HepG2 (cell line): Measurements from ENCODE around the gene PACSIN1. TPM values are rescaled to one million over a fixed set of nuclear protein-coding genes. Genes with fewer than 3 reads are reported as not detected.

Experiments
- ATAC-seq: fragments of 200-7000 bp; cut with Tn5 transposase; 3 replicates; pipeline ENCODE4 v1.9.1; 2020; ENCODE audit warnings: mild to moderate bottlenecking, moderate library complexity
- BruUV-seq: library from RNA; stranded (reverse); fragments of 400-500 nt; replicated peaks from 2 replicates; lab custom pipeline; 2021; lab: Mats Ljungman, UMichigan
- CTCF ChIA-PET: fragments of 300-600 bp; formaldehyde crosslinking; extraction: SDS; loops from one replicate; lab custom pipeline; 2021; ENCODE audit warnings: low total read pairs, inconsistent platforms, low intra/inter-chr PET ratio; lab: Yijun Ruan, JAX
- POLR2A ChIA-PET: fragments of 350-600 bp; sonication (Branson Sonifier 250); formaldehyde crosslinking; loops from one replicate; lab custom pipeline; 2020; ENCODE audit warnings: antibody characterized with exemption, inconsistent platforms; lab: Yijun Ruan, JAX
- DNase-seq: peaks from one replicate; pipeline ENCODE4 v3.0.0-alpha.2; 2015; ENCODE audit warnings: low spot score
- FAIRE-seq: peaks from 3 replicates; lab custom pipeline; 2011; peaks lifted over from hg19 to GRCh38; lab: Jason Lieb, UNC
- H2AFZ ChIP-seq: one replicate; pipeline ENCODE4 v1.6.1; 2011; ENCODE audit warnings: low read length, inconsistent platforms
- H3K27ac ChIP-seq: fragments of 300-600 bp; 3 replicates; pipeline ENCODE4 v1.8.0; 2011; ENCODE audit warnings: mixed run types, mild to moderate bottlenecking, mixed read lengths, low read length, inconsistent platforms; ENCODE audit not compliant: insufficient read depth; ENCODE audit errors: extremely low read length
- H3K27me3 ChIP-seq, 2 experiments: fragments of 200-600 bp in 1 of 2; 2 replicates in 1 of 2; 3 replicates in 1 of 2; pipeline versions ENCODE4 v1.6.0 to v1.8.0; 2011; ENCODE audit warnings: low read length in 2 of 2, mild to moderate bottlenecking in 2 of 2, moderate library complexity in 2 of 2, inconsistent platforms in 1 of 2; ENCODE audit not compliant: insufficient read depth in 2 of 2, control insufficient read depth in 1 of 2
- H3K36me3 ChIP-seq, 2 experiments: fragments of 200-600 bp in 1 of 2; replicated peaks in 1 of 2; 2 replicates in 1 of 2; 3 replicates in 1 of 2; pipeline versions ENCODE4 v1.5.1 to v1.8.0; 2011; ENCODE audit warnings: low read length in 2 of 2, inconsistent platforms in 1 of 2; ENCODE audit not compliant: insufficient read depth in 2 of 2, control insufficient read depth in 1 of 2
- H3K4me1 ChIP-seq: 2 replicates; pipeline ENCODE4 v1.5.1; 2012; ENCODE audit warnings: low read length, inconsistent platforms; ENCODE audit not compliant: insufficient read depth
- H3K4me2 ChIP-seq: 2 replicates; pipeline ENCODE4 v1.6.0; 2011; ENCODE audit warnings: low read depth, low read length, inconsistent platforms
- H3K4me3 ChIP-seq, 3 experiments: fragments of 200-600 bp in 1 of 3; sonication (generic), shearing (Covaris generic) in 1 of 3; replicated peaks in 1 of 3; 2 replicates each; pipeline ENCODE4 v1.5.1; 2011 to 2016; ENCODE audit warnings: low read length in 3 of 3, inconsistent platforms in 2 of 3, low read depth in 2 of 3, mild to moderate bottlenecking in 2 of 3, control low read depth in 1 of 3, mixed read lengths in 1 of 3; ENCODE audit not compliant: insufficient read depth in 1 of 3
- H3K79me2 ChIP-seq: one replicate; pipeline ENCODE4 v1.6.1; 2011; ENCODE audit warnings: low read length, inconsistent platforms; ENCODE audit not compliant: insufficient read depth
- H3K9ac ChIP-seq: 2 replicates; pipeline ENCODE4 v1.6.0; 2011; ENCODE audit warnings: mild to moderate bottlenecking, low read depth, low read length, inconsistent platforms; ENCODE audit not compliant: insufficient read depth
- H3K9me3 ChIP-seq: 2 replicates; pipeline ENCODE4 v1.5.1; 2012; ENCODE audit warnings: mild to moderate bottlenecking, low read length
- H4K20me1 ChIP-seq: 2 replicates; pipeline ENCODE4 v1.6.0; 2011; ENCODE audit warnings: inconsistent platforms, mild to moderate bottlenecking, low read length, moderate library complexity; ENCODE audit not compliant: insufficient read depth
- AHR ChIP-seq: IDR thresholded peaks from 2 replicates; pipeline ENCODE4 v1.6.1; 2018; ENCODE audit warnings: missing genetic modification reagents, missing compliant biosample characterization
- AKNA ChIP-seq: sonication (generic); formaldehyde crosslinking; IDR thresholded peaks from 2 replicates; pipeline ENCODE4 v1.4.0; 2020; ENCODE audit warnings: missing genetic modification reagents, borderline replicate concordance
- FOSL2 ChIP-seq: sonication (generic); formaldehyde crosslinking; IDR thresholded peaks from 2 replicates; pipeline ENCODE4 v1.4.0; 2020; ENCODE audit warnings: missing genetic modification reagents
- MIER2 ChIP-seq: IDR thresholded peaks from 2 replicates; pipeline ENCODE4 v1.6.1; 2016; ENCODE audit warnings: missing biosample characterization, missing genetic modification reagents
- PATZ1 ChIP-seq: sonication (generic); formaldehyde crosslinking; IDR thresholded peaks from 2 replicates; pipeline ENCODE4 v1.4.0; 2020; ENCODE audit warnings: missing genetic modification reagents
- SCMH1 ChIP-seq: sonication (generic); formaldehyde crosslinking; IDR thresholded peaks from 2 replicates; pipeline ENCODE4 v1.9.0; 2021; ENCODE audit warnings: missing genetic modification reagents, mild to moderate bottlenecking, borderline replicate concordance
- SRSF9 ChIP-seq: fragments of 200-400 bp; formaldehyde crosslinking; IDR thresholded peaks from 2 replicates; pipeline ENCODE4 v1.6.1; 2018; ENCODE audit warnings: borderline replicate concordance, mild to moderate bottlenecking, low read depth, low read length; ENCODE audit not compliant: insufficient read depth, poor library complexity, severe bottlenecking
- ZMYM3 ChIP-seq: sonication (generic); formaldehyde crosslinking; IDR thresholded peaks from 2 replicates; pipeline ENCODE4 v1.5.1; 2020; ENCODE audit warnings: mild to moderate bottlenecking, missing genetic modification reagents
- ZNF225 ChIP-seq: sonication (generic); formaldehyde crosslinking; IDR thresholded peaks from 2 replicates; pipeline ENCODE4 v1.4.0; 2020; ENCODE audit warnings: mild to moderate bottlenecking, missing genetic modification reagents
- ZNF446 ChIP-seq: sonication (generic); formaldehyde crosslinking; IDR thresholded peaks from 2 replicates; pipeline ENCODE4 v1.5.0; 2020; ENCODE audit warnings: mild to moderate bottlenecking, missing genetic modification reagents
- ZNF543 ChIP-seq: sonication (generic); formaldehyde crosslinking; IDR thresholded peaks from 2 replicates; pipeline ENCODE4 v1.4.0; 2020; ENCODE audit warnings: mild to moderate bottlenecking, missing genetic modification reagents
- ZNF629 ChIP-seq: sonication (generic); formaldehyde crosslinking; conservative IDR thresholded peaks from 2 replicates; pipeline ENCODE4 v1.5.0; 2020; ENCODE audit warnings: missing genetic modification reagents
- ZNF768 ChIP-seq: sonication (generic); formaldehyde crosslinking; IDR thresholded peaks from 2 replicates; pipeline ENCODE4 v1.4.0; 2020; ENCODE audit warnings: missing genetic modification reagents
- ZXDC ChIP-seq: sonication (generic); formaldehyde crosslinking; IDR thresholded peaks from 2 replicates; pipeline ENCODE4 v1.5.0; 2020; ENCODE audit warnings: mild to moderate bottlenecking, missing genetic modification reagents
- WGBS: methylation state at CpG from one replicate; pipeline ENCODE4 v1.1.6; 2017; ENCODE audit warnings: low lambda C conversion rate; 5-methylcytosine and 5-hydroxymethylcytosine counted together
- in situ Hi-C: cut with HindIII; loops from 2 replicates; pipeline ENCODE4 v1.10.0; 2017; ENCODE audit warnings: low pct_unique_long_range_greater_than_20kb; ENCODE audit not compliant: extremely low pct_ligation_motif_present
- intact Hi-C: fragments of 100-400 bp; cut with micrococcal nuclease; formaldehyde crosslinking; loops from one replicate; pipeline ENCODE4 v1.10.0; 2022; ENCODE audit not compliant: unreplicated experiment
- polyA plus RNA-seq, 8 experiments: library from polyadenylated mRNA; depleted of rRNA in 3 of 8; stranded (reverse) in 7 of 8; unstranded in 1 of 8; fragments of >200 nt; fragmentation: Illumina TruSeq in 4 of 8; extraction: Trizol in 4 of 8; gene quantifications; 2 replicates each; pipeline versions ENCODE4 v1.2.1 to v1.2.3, GENCODE V29; 2011 to 2016; ENCODE audit warnings: low read depth in 4 of 8, missing spikeins in 1 of 8, mixed read lengths in 1 of 8; ENCODE audit not compliant: insufficient read depth in 1 of 8
- total RNA-seq, 5 experiments: library from RNA; depleted of rRNA; stranded (reverse); fragments of >200 nt; fragmentation: Illumina TruSeq; extraction: Trizol; gene quantifications; 2 replicates each; pipeline ENCODE4 v1.2.3, GENCODE V29; 2016; ENCODE audit warnings: low read depth in 1 of 5

The PACSIN1 gene
- total and polyA plus RNA-seq, 2 of the 13 experiments (the other 11 are each of a cell fraction or from before 2014, with no cell fraction given): not detected

DNA sequence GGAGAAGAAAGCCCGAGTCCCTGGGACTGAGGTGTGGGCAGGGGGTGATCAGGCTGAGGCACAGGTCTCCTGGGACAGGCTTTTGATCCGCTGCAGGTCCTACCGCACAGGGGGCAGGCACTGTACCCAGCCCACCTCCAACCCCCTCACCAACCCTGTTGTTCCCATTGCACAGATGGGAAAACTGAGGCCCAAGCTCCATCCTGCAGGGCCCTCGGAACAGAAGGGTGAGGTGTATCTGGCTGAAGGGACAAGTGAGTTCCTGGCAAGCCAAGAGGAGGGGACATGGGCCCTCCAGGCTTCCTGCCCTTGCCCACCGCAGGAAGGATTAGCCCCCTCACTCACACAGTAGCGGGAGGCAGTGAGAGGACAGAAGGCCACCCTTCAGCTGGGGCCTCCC is 106.7 kb downstream of the PACSIN1 start:
- no TSS peak for BruUV-seq
- intact Hi-C loops (no loop called here), in situ Hi-C loops (no loop called here)
- TF ChIP-seq PATZ1 (CRISPR knock-in tag) (no peak), FOSL2 (CRISPR knock-in tag) (no peak), ZNF768 (CRISPR knock-in tag) (peak; percentile 36), SRSF9 (no peak), MIER2 (CRISPR knock-in tag) (no peak), ZNF446 (CRISPR knock-in tag) (no peak), SCMH1 (CRISPR knock-in tag) (no peak), ZMYM3 (CRISPR knock-in tag) (peak; percentile 88), ZNF629 (CRISPR knock-in tag) (peak; percentile 97), AHR (CRISPR knock-in tag) (no peak), AKNA (no peak), ZNF543 (CRISPR knock-in tag) (no peak), ZNF225 (CRISPR knock-in tag) (no peak), ZXDC (no peak)
- H3K9ac ChIP-seq: no peak overlapping the region
- no peak overlapping the region for H3K4me3 ChIP-seq
- peaks cover 42% of the 10 kb centered on the region for H3K4me1 ChIP-seq
- no peaks in the 10 kb centered on the region for H3K36me3 ChIP-seq
- H3K9me3 ChIP-seq: no peaks in the 10 kb centered on the region
- ChIA-PET CTCF (no interaction called here), POLR2A (no interaction called here)
- DNase-seq (no peak), FAIRE-seq (no peak), ATAC-seq (no peak)
- H4K20me1 ChIP-seq: no peaks in the 10 kb centered on the region
- no peak overlapping the region for H2AFZ ChIP-seq
- 69% methylated on average over 6 of the region's 6 CpGs for WGBS
- H3K27ac ChIP-seq: no peak overlapping the region
- H3K4me2 ChIP-seq: no peak overlapping the region
- H3K27me3 ChIP-seq: peaks cover 1 to 7% of the 10 kb centered on the region in 2 experiments; a peak in 2 of 5 replicates
- no peaks in the 10 kb centered on the region for H3K79me2 ChIP-seq
